OCI-LY1 (cell line): Measurements from ENCODE around the gene RAET1G.

Experiments
- H2AFZ ChIP-seq: fragments of 200-600 bp; sonication (generic), shearing (Covaris generic); 2 replicates; pipeline ENCODE4 v1.6.0; 2014; ENCODE audit warnings: antibody characterized with exemption, mild to moderate bottlenecking, low read length
- H3F3A ChIP-seq: fragments of 200-600 bp; sonication (generic), shearing (Covaris generic); 2 replicates; pipeline ENCODE4 v1.6.0; 2014; ENCODE audit warnings: mild to moderate bottlenecking, antibody characterized with exemption, low read length, moderate library complexity; ENCODE audit not compliant: insufficient read depth
- H3K27ac ChIP-seq: fragments of 200-600 bp; sonication (generic); 2 replicates; pipeline ENCODE4 v1.5.1; 2014; ENCODE audit warnings: low read length, mixed run types, mild to moderate bottlenecking, low read depth; ENCODE audit not compliant: poor library complexity, severe bottlenecking
- H3K27me3 ChIP-seq: fragments of 200-600 bp; sonication (generic); 2 replicates; pipeline ENCODE4 v1.6.0; 2014; ENCODE audit warnings: antibody characterized with exemption, mild to moderate bottlenecking, low read length, moderate library complexity; ENCODE audit not compliant: insufficient read depth
- H3K36me3 ChIP-seq: fragments of 200-600 bp; sonication (generic); 2 replicates; pipeline ENCODE4 v1.6.1; 2014; ENCODE audit warnings: mild to moderate bottlenecking, antibody characterized with exemption, low read length, moderate library complexity, mixed read lengths; ENCODE audit not compliant: insufficient read depth
- H3K4me1 ChIP-seq: fragments of 200-600 bp; sonication (generic); 2 replicates; pipeline ENCODE4 v1.5.1; 2014; ENCODE audit warnings: mild to moderate bottlenecking, low read length, moderate library complexity; ENCODE audit not compliant: insufficient read depth, severe bottlenecking
- H3K4me2 ChIP-seq: fragments of 200-600 bp; sonication (generic), shearing (Covaris generic); 2 replicates; pipeline ENCODE4 v1.6.1; 2014; ENCODE audit warnings: low read length
- H3K4me3 ChIP-seq: fragments of 200-600 bp; sonication (generic); 2 replicates; pipeline ENCODE4 v1.5.1; 2014; ENCODE audit warnings: low read length, low read depth, mild to moderate bottlenecking, mixed read lengths; ENCODE audit not compliant: poor library complexity, severe bottlenecking
- H3K79me2 ChIP-seq: fragments of 200-600 bp; shearing (Covaris generic); 2 replicates; pipeline ENCODE4 v1.6.1; 2016; ENCODE audit warnings: mixed run types, low read length, mixed read lengths; ENCODE audit not compliant: insufficient read depth
- H3K9ac ChIP-seq: fragments of 200-600 bp; sonication (generic), shearing (Covaris generic); 2 replicates; pipeline ENCODE4 v1.6.1; 2014; ENCODE audit warnings: mild to moderate bottlenecking, low read length, mixed read lengths
- H3K9me2 ChIP-seq: fragments of 200-600 bp; sonication (generic), shearing (Covaris generic); 2 replicates; pipeline ENCODE4 v1.6.1; 2014; ENCODE audit warnings: low read depth, mild to moderate bottlenecking, low read length, mixed read lengths
- H3K9me3 ChIP-seq: fragments of 200-600 bp; shearing (Covaris generic); 2 replicates; pipeline ENCODE4 v1.6.1; 2014; ENCODE audit warnings: low read length, mixed read lengths
- H4K20me1 ChIP-seq: fragments of 200-600 bp; sonication (generic), shearing (Covaris generic); 2 replicates; pipeline ENCODE4 v1.6.0; 2016; ENCODE audit warnings: mild to moderate bottlenecking, low read length; ENCODE audit not compliant: insufficient read depth
- CTCF ChIP-seq: fragments of 200-600 bp; sonication (generic), shearing (Covaris generic); IDR thresholded peaks from 2 replicates; pipeline ENCODE4 v1.5.1; 2017; ENCODE audit warnings: mild to moderate bottlenecking, antibody characterized with exemption, low read length, moderate library complexity, mixed read lengths
- EZH2 ChIP-seq: fragments of 200-600 bp; sonication (generic), shearing (Covaris generic); IDR thresholded peaks from 2 replicates; pipeline ENCODE4 v1.8.0; 2017; ENCODE audit warnings: borderline replicate concordance, mixed run types, mild to moderate bottlenecking, antibody characterized with exemption, low read length, moderate library complexity, mixed read lengths

RAET1G gene

GRCh38 chr6:149885888-149886287 is 37.0 kb downstream of the RAET1G start:
- no peaks in the 10 kb centered on the region for H3K9me2 ChIP-seq
- H3K4me2 ChIP-seq, result no peak overlapping the region
- H3F3A ChIP-seq, result no peaks in the 10 kb centered on the region
- no peaks in the 10 kb centered on the region for H3K9me3 ChIP-seq
- H3K27me3 ChIP-seq, result peaks cover 7% of the 10 kb centered on the region; the same call in 1 of the 2 replicates
- TF ChIP-seq CTCF (no peak), EZH2 (no peak)
- H3K4me3 ChIP-seq, result no peak overlapping the region
- H3K4me1 ChIP-seq, result no peaks in the 10 kb centered on the region
- no peaks in the 10 kb centered on the region for H4K20me1 ChIP-seq
- no peaks in the 10 kb centered on the region for H3K36me3 ChIP-seq
- no peak overlapping the region for H3K9ac ChIP-seq
- no peak overlapping the region for H3K27ac ChIP-seq
- H3K79me2 ChIP-seq, result no peaks in the 10 kb centered on the region
- no peak overlapping the region for H2AFZ ChIP-seq

GRCh38 chr6:149884617-149885016 is 38.3 kb downstream of the RAET1G start:
- no peak overlapping the region for H3K9ac ChIP-seq
- H3K9me2 ChIP-seq, result no peaks in the 10 kb centered on the region
- H3K9me3 ChIP-seq, result no peaks in the 10 kb centered on the region
- H4K20me1 ChIP-seq, result no peaks in the 10 kb centered on the region
- H3K4me2 ChIP-seq, result no peak overlapping the region
- no peaks in the 10 kb centered on the region for H3K36me3 ChIP-seq
- no peak overlapping the region for H3K4me3 ChIP-seq
- no peaks in the 10 kb centered on the region for H3K79me2 ChIP-seq
- H3F3A ChIP-seq, result no peaks in the 10 kb centered on the region
- no peak overlapping the region for H2AFZ ChIP-seq
- TF ChIP-seq CTCF, result no peak
- no peak for TF ChIP-seq EZH2
- no peak overlapping the region for H3K27ac ChIP-seq
- peaks cover 7% of the 10 kb centered on the region; the same call in 1 of the 2 replicates for H3K27me3 ChIP-seq
- no peaks in the 10 kb centered on the region for H3K4me1 ChIP-seq

GRCh38 chr6:149884215-149884614 is 38.7 kb downstream of the RAET1G start:
- Histone ChIP-seq H2AFZ (no peak overlapping the region), H3K79me2 (no peaks in the 10 kb centered on the region), H4K20me1 (no peaks in the 10 kb centered on the region), H3K9me3 (no peaks in the 10 kb centered on the region), H3K4me1 (no peaks in the 10 kb centered on the region), H3K36me3 (no peaks in the 10 kb centered on the region), H3F3A (no peaks in the 10 kb centered on the region), H3K4me3 (no peak overlapping the region), H3K27ac (no peak overlapping the region), H3K4me2 (no peak overlapping the region), H3K9ac (no peak overlapping the region), H3K27me3 (peaks cover 7% of the 10 kb centered on the region; the same call in 1 of the 2 replicates), H3K9me2 (no peaks in the 10 kb centered on the region)
- no peak for TF ChIP-seq EZH2
- TF ChIP-seq CTCF, result no peak
